Astrocyte of the cerebellum (primary cell): ENCODE measurements around the gene CPE.
A peak's percentile ranks its signal among the peaks of the same experiment; 100 is the strongest.
"Not testable (repeated sequence)": the region's sequence is repeated elsewhere in the genome, so short reads cannot be mapped to it uniquely, and the experiment has no call there.

Source experiments
- DNase-seq: peaks from one replicate; pipeline ENCODE4 v3.0.0-alpha.2; 2011; ENCODE audit warnings: low read depth
- H3K4me3 ChIP-seq: 2 replicates; pipeline ENCODE4 v1.5.1; 2011; ENCODE audit warnings: mild to moderate bottlenecking, low read depth, low read length, moderate library complexity
- in situ Hi-C: cut with HindIII; loops from 2 replicates; pipeline ENCODE4 v1.10.0; 2017; ENCODE audit warnings: low sequenced_read_pairs
- TF ChIP-seq, protein P1 (sequence below): IDR thresholded peaks from 2 replicates; pipeline ENCODE4 v1.5.1; 2012; ENCODE audit warnings: low read length, low read depth, moderate library complexity, mild to moderate bottlenecking; ENCODE audit errors: missing control alignments

The CPE gene

DNA sequence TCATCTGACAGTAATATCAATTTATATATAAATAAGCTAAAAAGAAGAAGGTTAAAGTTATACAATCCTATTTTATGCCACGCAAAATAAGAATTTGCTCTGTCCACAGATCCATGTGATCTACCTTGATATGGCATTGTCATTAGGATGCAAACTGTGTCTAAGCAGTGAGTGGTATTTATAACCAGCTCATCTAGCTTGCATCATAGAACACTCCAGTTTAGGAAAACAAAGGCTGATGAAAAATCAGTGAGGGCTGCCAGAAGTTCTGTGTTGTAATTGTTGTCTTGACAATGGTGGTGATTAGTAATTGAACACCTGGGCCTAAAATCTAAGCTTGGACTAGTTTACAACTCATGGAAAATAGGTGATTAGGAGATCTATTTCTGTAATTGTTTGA is 111.0 kb downstream of the CPE start:
- H3K4me3 ChIP-seq: no peak overlapping the region
- TF ChIP-seq, protein P1, sequence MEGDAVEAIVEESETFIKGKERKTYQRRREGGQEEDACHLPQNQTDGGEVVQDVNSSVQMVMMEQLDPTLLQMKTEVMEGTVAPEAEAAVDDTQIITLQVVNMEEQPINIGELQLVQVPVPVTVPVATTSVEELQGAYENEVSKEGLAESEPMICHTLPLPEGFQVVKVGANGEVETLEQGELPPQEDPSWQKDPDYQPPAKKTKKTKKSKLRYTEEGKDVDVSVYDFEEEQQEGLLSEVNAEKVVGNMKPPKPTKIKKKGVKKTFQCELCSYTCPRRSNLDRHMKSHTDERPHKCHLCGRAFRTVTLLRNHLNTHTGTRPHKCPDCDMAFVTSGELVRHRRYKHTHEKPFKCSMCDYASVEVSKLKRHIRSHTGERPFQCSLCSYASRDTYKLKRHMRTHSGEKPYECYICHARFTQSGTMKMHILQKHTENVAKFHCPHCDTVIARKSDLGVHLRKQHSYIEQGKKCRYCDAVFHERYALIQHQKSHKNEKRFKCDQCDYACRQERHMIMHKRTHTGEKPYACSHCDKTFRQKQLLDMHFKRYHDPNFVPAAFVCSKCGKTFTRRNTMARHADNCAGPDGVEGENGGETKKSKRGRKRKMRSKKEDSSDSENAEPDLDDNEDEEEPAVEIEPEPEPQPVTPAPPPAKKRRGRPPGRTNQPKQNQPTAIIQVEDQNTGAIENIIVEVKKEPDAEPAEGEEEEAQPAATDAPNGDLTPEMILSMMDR: no peak
- DNase-seq: no peak
- in situ Hi-C loops: no loop called here

DNA sequence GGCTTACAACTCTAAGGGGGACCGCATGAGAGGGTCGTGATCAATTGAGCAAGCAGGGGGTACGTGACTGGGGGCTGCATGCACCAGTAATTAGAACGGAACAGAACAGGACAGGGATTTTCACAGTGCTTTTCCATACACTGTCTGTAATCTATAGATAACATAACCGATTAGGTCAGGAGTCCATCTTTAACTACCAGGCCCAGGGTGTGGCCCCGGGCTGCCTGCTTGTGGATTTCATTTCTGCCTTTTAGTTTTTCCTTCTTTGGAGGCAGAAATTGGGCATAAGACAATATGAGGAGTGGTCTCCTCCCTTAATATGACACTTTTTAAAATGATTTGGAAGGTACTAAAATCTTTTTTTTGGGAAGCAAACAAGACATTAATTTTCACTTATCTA is 113.8 kb downstream of the CPE start:
- in situ Hi-C loops, H3K4me3 ChIP-seq, DNase-seq: not testable (repeated sequence)

DNA sequence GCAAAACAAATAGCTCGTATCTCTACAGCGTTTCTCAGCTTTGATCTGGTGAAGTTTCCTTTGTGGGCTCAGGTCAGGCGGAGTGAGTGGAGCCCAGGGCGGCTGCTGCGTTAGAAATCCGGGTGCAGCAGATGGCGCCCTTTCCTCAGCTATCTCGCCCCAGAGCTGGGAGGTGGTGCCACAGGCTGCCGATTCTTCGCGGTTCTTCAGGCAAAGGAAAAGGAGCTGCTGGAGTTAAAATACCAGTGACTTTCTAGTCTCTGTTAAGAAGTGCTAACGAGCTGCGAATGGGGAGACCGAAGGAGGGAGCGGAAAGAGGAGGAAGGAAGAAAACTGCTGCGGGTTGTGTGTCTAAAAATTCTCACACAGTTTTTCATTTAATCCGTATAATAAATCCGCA is 114.6 kb downstream of the CPE start:
- TF ChIP-seq, protein P1: peak; percentile 78
- no peak overlapping the region for H3K4me3 ChIP-seq
- in situ Hi-C loops: no loop called here
- DNase-seq: peak; percentile 46

DNA sequence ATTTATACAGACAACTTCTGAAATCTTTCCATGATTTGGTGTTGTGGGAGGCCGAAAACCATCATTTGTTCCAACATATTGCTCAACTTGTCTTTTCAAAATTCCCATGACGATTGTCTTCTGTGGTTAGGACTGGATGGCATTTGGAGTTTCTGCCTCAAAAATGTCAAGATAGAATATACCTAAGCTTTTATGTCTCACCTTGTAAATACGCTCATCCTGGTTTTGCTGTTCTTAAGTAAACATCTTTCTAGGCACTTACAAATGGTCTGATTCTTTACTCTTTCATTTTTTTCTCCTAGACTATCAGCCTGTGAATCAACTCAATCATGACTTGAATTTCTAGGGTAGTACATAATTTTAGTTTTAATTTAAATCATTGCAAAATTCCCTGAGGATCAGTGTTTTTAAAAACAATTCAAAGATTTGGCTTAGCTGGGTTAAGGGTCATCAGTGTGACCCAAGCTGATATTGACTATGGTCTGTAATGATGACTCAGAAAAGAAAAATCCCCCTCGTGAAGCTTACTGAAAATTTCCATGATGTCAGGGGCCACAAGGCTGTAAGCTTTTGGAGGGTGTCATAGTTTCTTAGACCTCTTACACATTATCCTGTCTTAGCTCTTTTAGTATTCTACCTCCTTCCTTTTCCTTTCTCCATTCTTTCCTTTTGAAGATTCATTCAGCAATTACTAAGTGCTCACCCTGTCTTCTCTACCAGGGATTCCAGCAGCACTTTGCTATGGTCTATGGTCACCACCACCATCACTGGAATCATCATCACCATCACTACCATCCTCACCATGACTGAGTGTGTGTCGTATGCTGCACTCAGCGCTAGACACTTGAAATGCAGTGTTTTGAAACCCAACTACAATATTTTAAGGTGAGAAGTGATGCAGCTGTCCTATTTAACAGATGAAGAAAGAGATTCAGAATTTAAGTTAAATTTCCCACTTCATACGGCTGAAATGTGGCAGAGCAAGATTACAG is 124.4 kb downstream of the CPE start:
- TF ChIP-seq, protein P1: no peak
- no peak overlapping the region for H3K4me3 ChIP-seq
- in situ Hi-C loops: no loop called here
- no peak for DNase-seq

DNA sequence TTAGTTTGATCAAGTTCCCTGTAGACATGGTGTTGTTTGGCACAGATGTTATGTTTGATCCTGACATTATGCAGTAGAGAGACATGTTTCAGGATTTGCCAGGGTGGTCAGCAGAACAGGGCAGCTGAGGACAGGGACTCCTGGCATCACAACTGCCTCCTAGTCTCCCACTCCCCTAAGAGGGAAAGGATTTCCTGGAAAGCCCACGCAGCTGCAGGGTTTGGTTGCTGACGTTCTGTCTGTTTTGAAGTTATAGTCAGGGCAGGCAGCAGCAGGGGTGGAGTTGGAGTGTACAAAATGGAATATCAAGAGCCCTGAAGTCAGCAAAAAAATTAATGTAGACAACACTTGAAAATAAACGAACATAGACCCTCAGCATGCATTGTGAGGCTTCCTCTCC is 125.4 kb downstream of the CPE start:
- no peak overlapping the region for H3K4me3 ChIP-seq
- no peak for DNase-seq
- in situ Hi-C loops: no loop called here
- TF ChIP-seq, protein P1: no peak

DNA sequence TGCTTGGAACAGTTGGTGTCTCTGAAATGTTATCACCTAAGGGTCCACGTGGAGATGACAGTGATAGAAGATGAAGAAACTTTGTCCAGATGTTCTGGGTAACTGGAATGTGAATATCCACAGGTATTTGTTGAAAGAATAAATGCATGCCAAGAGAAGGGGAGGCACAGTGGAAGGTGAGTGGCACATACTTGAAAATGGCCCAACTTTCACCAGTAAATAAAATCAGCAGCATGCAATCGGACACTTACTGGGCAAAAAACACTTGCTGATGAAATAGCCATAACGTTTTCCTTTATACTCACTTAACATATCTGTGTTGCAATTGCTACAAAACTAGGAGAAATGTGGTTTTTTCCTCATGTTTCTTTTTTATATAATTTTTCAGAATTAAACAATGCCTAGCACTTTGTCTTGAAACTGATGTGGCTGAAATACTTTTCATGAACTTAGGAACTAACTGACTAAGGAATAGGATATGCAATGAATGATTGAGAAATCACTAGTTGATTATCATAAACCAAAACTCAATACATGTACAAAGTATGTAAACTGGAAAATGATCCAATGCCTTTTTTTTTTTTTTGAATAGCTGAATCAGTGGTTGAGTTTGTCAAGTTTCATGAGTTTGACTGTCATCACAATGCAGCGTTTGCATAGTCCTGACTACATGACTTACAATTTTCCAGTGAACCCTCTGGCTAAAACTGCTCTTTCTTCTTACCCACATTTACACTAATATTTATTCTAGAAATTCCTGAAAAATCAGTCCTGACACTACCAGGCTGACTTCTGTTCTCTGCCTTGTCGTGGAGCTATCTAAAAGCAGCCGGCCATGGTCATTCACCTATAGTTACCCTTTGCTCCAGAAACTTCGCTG is 127.4 kb downstream of the CPE start:
- in situ Hi-C loops: no loop called here
- no peak overlapping the region for H3K4me3 ChIP-seq
- TF ChIP-seq, protein P1: no peak
- DNase-seq: peak; percentile 23
